Measurements from ENCODE around the gene HBA1.
"Not testable (repeated sequence)": the region's sequence is repeated elsewhere in the genome, so short reads cannot be mapped to it uniquely, and the experiment has no call there.

Gene HBA1

GRCh38 chr16:160242-160641 is 16.2 kb upstream of the HBA1 start:
- not testable (repeated sequence) for DNase-seq

GRCh38 chr16:160691-161190 is 15.7 kb upstream of the HBA1 start:
- no peak for DNase-seq

- no peak for DNase-seq
Measured at GRCh38 chr16:162271-162991, 14.0 kb upstream of the HBA1 start.

GRCh38 chr16:163139-163538 is 13.3 kb upstream of the HBA1 start:
- not testable (repeated sequence) for DNase-seq

- not testable (repeated sequence) for DNase-seq
Measured at GRCh38 chr16:163696-164095, 12.8 kb upstream of the HBA1 start.

GRCh38 chr16:164134-164823 is 12.2 kb upstream of the HBA1 start:
- DNase-seq, result not testable (repeated sequence)

- no peak for DNase-seq
Measured at GRCh38 chr16:164827-165538, 11.5 kb upstream of the HBA1 start.

GRCh38 chr16:165539-166374 is 10.7 kb upstream of the HBA1 start, which contains the start of gene HBM:
HBM (plus strand) TSS chr16:165978; CDS start chr16:165998, 20 bp downstream.
- no peak for DNase-seq

- no peak for DNase-seq
Measured at GRCh38 chr16:166375-167121, 9.9 kb upstream of the HBA1 start.

GRCh38 chr16:167122-167690 is 9.3 kb upstream of the HBA1 start:
- DNase-seq, result no peak

GRCh38 chr16:168424-168823 is 8.1 kb upstream of the HBA1 start:
- DNase-seq, result peak; percentile 21

- DNase-seq, result peak; percentile 31
Measured at GRCh38 chr16:169014-169413, 7.5 kb upstream of the HBA1 start.

- DNase-seq, result not testable (repeated sequence)
Measured at GRCh38 chr16:170088-170507, 6.4 kb upstream of the HBA1 start.

GRCh38 chr16:170788-171187 is 5.7 kb upstream of the HBA1 start:
- no peak for DNase-seq

GRCh38 chr16:172374-172941 is 4.0 kb upstream of the HBA1 start, which contains the start of gene HBA2:
HBA2 (plus strand) TSS chr16:172876; CDS start chr16:172913, 37 bp downstream.
- not testable (repeated sequence) for DNase-seq

GRCh38 chr16:173211-173854 is 3.1 kb upstream of the HBA1 start:
- DNase-seq, result not testable (repeated sequence)

GRCh38 chr16:173928-174769 is 2.3 kb upstream of the HBA1 start:
- not testable (repeated sequence) for DNase-seq

- DNase-seq, result no peak
Measured at GRCh38 chr16:175011-175949, 1.2 kb upstream of the HBA1 start.

Measured in DMS153 (cell line).